ENCODE data around the gene CELF5. TPM values are rescaled to one million over a fixed set of nuclear protein-coding genes. Genes with fewer than 3 reads are reported as not detected.
"Not testable (repeated sequence)": the region's sequence is repeated elsewhere in the genome, so short reads cannot be mapped to it uniquely, and the experiment has no call there.

CELF5 gene
- total and polyA plus RNA-seq, 2 experiments from 2014 or later: 1.1 TPM; not detected in 1

DNA sequence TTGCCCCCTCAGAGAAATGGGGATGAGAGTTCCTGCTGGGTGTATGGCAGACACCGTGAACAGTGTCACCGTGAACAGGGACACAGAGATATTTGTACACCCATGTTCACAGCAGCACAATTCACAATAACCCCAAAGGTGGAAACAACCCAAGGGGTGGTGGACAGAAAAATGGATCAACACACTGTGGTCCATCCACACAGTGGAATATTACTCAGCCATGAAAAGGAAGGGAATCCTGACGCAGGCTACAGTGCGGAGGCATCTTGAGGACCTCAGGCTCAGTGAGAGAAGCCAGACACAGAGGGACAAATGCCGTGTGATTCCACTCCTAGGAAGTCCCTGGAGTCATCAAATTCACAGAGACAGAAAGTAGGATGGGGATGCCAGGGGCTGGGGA lies 7.6 kb upstream of the CELF5 start:
- no peak overlapping the region for H3K4me2 ChIP-seq (ENCODE audit: unreplicated experiment)
- H2AFZ ChIP-seq: no peak overlapping the region
- H3K27me3 ChIP-seq (replicated peaks; ENCODE audit: insufficient read depth): no peaks in the 10 kb centered on the region
- no peaks in the 10 kb centered on the region for H3K9me2 ChIP-seq (ENCODE audit: insufficient read depth)
- no peaks in the 10 kb centered on the region for H4K20me1 ChIP-seq (ENCODE audit: insufficient read depth)
- no peaks in the 10 kb centered on the region for H3K4me1 ChIP-seq (ENCODE audit: insufficient read depth)
- no peak overlapping the region for H3K4me3 ChIP-seq
- 96 to 99% methylated on average over 4 to 5 of the region's 5 CpGs for WGBS, 2 experiments (ENCODE audit: low coverage in 1 of 2, low lambda C conversion rate in 2 of 2, missing lambda C conversion rate in 2 of 2)
- H3K9me3 ChIP-seq (ENCODE audit: low read depth): no peaks in the 10 kb centered on the region
- TF ChIP-seq EZH2phosphoT487 (IDR thresholded peaks at IDR 0.05; ENCODE audit: insufficient read depth, low read depth) (no peak), EZH2 (IDR thresholded peaks at IDR 0.05; ENCODE audit: insufficient read depth, poor library complexity, severe bottlenecking) (no peak)
- H3K36me3 ChIP-seq (ENCODE audit: low read depth): no peaks in the 10 kb centered on the region
- no peak for DNase-seq
- no peak overlapping the region for H3K9ac ChIP-seq
- H3K79me2 ChIP-seq (ENCODE audit: insufficient read depth): no peaks in the 10 kb centered on the region
- H3F3A ChIP-seq (ENCODE audit: insufficient read depth): no peaks in the 10 kb centered on the region
- in situ Hi-C loops (cut with MboI): no loop called here
- no peak overlapping the region for H3K27ac ChIP-seq

DNA sequence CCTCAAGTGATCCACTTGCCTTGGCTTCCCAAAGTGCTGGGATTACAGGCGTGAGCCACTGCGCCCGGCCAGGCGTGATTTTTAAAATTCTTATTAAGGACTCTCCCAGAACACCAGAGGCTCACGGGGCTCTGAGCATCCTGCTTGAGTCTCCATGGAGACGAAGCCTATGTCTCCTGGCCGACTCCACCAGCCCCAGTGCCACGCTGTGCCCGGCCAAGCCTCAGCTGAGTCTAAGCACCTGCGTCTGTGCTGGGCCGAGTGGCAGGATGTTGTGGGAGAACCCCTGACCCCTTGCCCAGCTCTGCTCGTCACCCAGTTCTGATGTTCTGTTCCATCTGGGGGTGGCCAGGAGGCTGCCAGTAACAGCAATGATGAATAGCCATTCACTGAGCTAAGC lies 3.9 kb upstream of the CELF5 start:
- H3K9me2 ChIP-seq (ENCODE audit: insufficient read depth): no peaks in the 10 kb centered on the region
- H3K36me3 ChIP-seq (ENCODE audit: low read depth): no peaks in the 10 kb centered on the region
- DNase-seq: no peak
- in situ Hi-C loops (cut with MboI): no loop called here
- no peaks in the 10 kb centered on the region for H3K79me2 ChIP-seq (ENCODE audit: insufficient read depth)
- no peaks in the 10 kb centered on the region for H3K4me1 ChIP-seq (ENCODE audit: insufficient read depth)
- no peaks in the 10 kb centered on the region for H4K20me1 ChIP-seq (ENCODE audit: insufficient read depth)
- whole genome bisulfite sequencing, 2 experiments (ENCODE audit: low coverage in 1 of 2, low lambda C conversion rate in 2 of 2, missing lambda C conversion rate in 2 of 2): 57 to 71% methylated on average over 12 of the region's 12 CpGs
- peaks cover 3% of the 10 kb centered on the region; the same call in 1 of the 2 replicates for H3K27me3 ChIP-seq (replicated peaks; ENCODE audit: insufficient read depth)
- no peak overlapping the region for H2AFZ ChIP-seq
- H3K27ac ChIP-seq: no peak overlapping the region
- no peak overlapping the region for H3K4me2 ChIP-seq (ENCODE audit: unreplicated experiment)
- TF ChIP-seq EZH2phosphoT487 (IDR thresholded peaks at IDR 0.05; ENCODE audit: insufficient read depth, low read depth) (no peak), EZH2 (IDR thresholded peaks at IDR 0.05; ENCODE audit: insufficient read depth, poor library complexity, severe bottlenecking) (no peak)
- H3K9ac ChIP-seq: no peak overlapping the region
- no peaks in the 10 kb centered on the region for H3F3A ChIP-seq (ENCODE audit: insufficient read depth)
- H3K9me3 ChIP-seq (ENCODE audit: low read depth): no peaks in the 10 kb centered on the region
- no peak overlapping the region for H3K4me3 ChIP-seq

DNA sequence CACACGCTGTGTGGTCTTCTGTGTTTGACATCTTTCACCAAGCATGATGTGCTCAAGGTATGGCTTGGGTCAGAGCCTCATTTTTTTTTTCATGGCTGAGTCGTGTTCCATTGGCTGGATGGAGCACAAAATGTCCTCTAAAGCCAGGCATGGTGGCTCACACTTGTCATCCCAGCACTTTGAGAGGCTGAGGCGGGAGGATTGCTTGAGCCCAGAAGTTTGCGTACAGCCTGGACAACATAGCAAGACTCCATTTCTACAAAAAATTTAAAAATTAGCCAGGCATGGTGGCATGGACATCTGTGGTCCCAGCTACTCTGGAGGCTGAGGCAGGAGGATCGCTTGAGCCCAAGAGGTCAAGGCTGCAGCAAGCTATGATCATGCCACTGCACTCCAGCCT lies 2.9 kb upstream of the CELF5 start:
- H3K9me3 ChIP-seq (ENCODE audit: low read depth); H2AFZ ChIP-seq; H3K36me3 ChIP-seq (ENCODE audit: low read depth); H3K4me1 ChIP-seq (ENCODE audit: insufficient read depth); H3K4me3 ChIP-seq; H3K27ac ChIP-seq; H3K4me2 ChIP-seq (ENCODE audit: unreplicated experiment); H3K9ac ChIP-seq; in situ Hi-C loops (cut with MboI); H3F3A ChIP-seq (ENCODE audit: insufficient read depth); DNase-seq; H3K79me2 ChIP-seq (ENCODE audit: insufficient read depth); H3K27me3 ChIP-seq (replicated peaks; ENCODE audit: insufficient read depth); H4K20me1 ChIP-seq (ENCODE audit: insufficient read depth); H3K9me2 ChIP-seq (ENCODE audit: insufficient read depth): not testable (repeated sequence)
- 56 to 75% methylated on average over 4 to 5 of the region's 5 CpGs for WGBS, 2 experiments (ENCODE audit: low coverage in 1 of 2, low lambda C conversion rate in 2 of 2, missing lambda C conversion rate in 2 of 2)

- Histone ChIP-seq H3K36me3 (ENCODE audit: low read depth) (no peaks in the 10 kb centered on the region), H3K4me2 (ENCODE audit: unreplicated experiment) (no peak overlapping the region), H3K4me1 (ENCODE audit: insufficient read depth) (no peaks in the 10 kb centered on the region), H3F3A (ENCODE audit: insufficient read depth) (no peaks in the 10 kb centered on the region), H3K9me2 (ENCODE audit: insufficient read depth) (no peaks in the 10 kb centered on the region), H3K9ac (no peak overlapping the region), H3K9me3 (ENCODE audit: low read depth) (no peaks in the 10 kb centered on the region), H2AFZ (no peak overlapping the region), H3K27ac (no peak overlapping the region), H4K20me1 (ENCODE audit: insufficient read depth) (no peaks in the 10 kb centered on the region), H3K79me2 (ENCODE audit: insufficient read depth) (no peaks in the 10 kb centered on the region), H3K4me3 (no peak overlapping the region), H3K27me3 (replicated peaks; ENCODE audit: insufficient read depth) (peaks cover 14% of the 10 kb centered on the region)
- in situ Hi-C loops (cut with MboI): no loop called here
- TF ChIP-seq EZH2phosphoT487 (IDR thresholded peaks at IDR 0.05; ENCODE audit: insufficient read depth, low read depth) (no peak), EZH2 (IDR thresholded peaks at IDR 0.05; ENCODE audit: insufficient read depth, poor library complexity, severe bottlenecking) (no peak)
- 82 to 83% methylated on average over 4 to 5 of the region's 5 CpGs for WGBS, 2 experiments (ENCODE audit: low coverage in 1 of 2, low lambda C conversion rate in 2 of 2, missing lambda C conversion rate in 2 of 2)
- no peak for DNase-seq
Observed at GRCh38 chr19:3222709-3223108, 1.8 kb upstream of the CELF5 start.

GRCh38 chr19:3225169-3225485 lies 666 bp downstream of the CELF5 start:
- Histone ChIP-seq H3K9me2 (ENCODE audit: insufficient read depth) (no peaks in the 10 kb centered on the region), H3K36me3 (ENCODE audit: low read depth) (no peaks in the 10 kb centered on the region), H3K4me3 (no peak overlapping the region), H3K4me1 (ENCODE audit: insufficient read depth) (no peaks in the 10 kb centered on the region), H3K27ac (no peak overlapping the region), H3F3A (ENCODE audit: insufficient read depth) (no peaks in the 10 kb centered on the region), H3K79me2 (ENCODE audit: insufficient read depth) (no peaks in the 10 kb centered on the region), H2AFZ (no peak overlapping the region), H3K27me3 (replicated peaks; ENCODE audit: insufficient read depth) (peaks cover 32% of the 10 kb centered on the region), H3K9ac (no peak overlapping the region), H3K9me3 (ENCODE audit: low read depth) (no peaks in the 10 kb centered on the region), H3K4me2 (ENCODE audit: unreplicated experiment) (no peak overlapping the region), H4K20me1 (ENCODE audit: insufficient read depth) (no peaks in the 10 kb centered on the region)
- TF ChIP-seq EZH2phosphoT487 (IDR thresholded peaks at IDR 0.05; ENCODE audit: insufficient read depth, low read depth): no peak
- TF ChIP-seq EZH2 (IDR thresholded peaks at IDR 0.05; ENCODE audit: insufficient read depth, poor library complexity, severe bottlenecking): no peak
- no peak for DNase-seq
- WGBS, 2 experiments (ENCODE audit: low coverage in 1 of 2, low lambda C conversion rate in 2 of 2, missing lambda C conversion rate in 2 of 2): 1% methylated on average over 9 of the region's 9 CpGs; no CpG with 5 or more reads in 1 of the 2 experiments
- in situ Hi-C loops (cut with MboI): no loop called here

Measured in GM23248 (cell line).